Measurements from ENCODE around the gene WDR72. TPM values are rescaled to one million over a fixed set of nuclear protein-coding genes. Genes with fewer than 3 reads are reported as not detected.
"Not testable (repeated sequence)": the region's sequence is repeated elsewhere in the genome, so short reads cannot be mapped to it uniquely, and the experiment has no call there.

WDR72 gene
- total RNA-seq, 2 donors from 2014 or later: 5.4 to 9.2 TPM

GRCh38 chr15:53549697-53550305 lies 209.7 kb downstream of the WDR72 start:
- no peaks in the 10 kb centered on the region for H3K9me3 ChIP-seq
- H3K27ac ChIP-seq: peak overlapping the region in 3 of 4 donors; percentile 56 to 67 (median 65)
- DNase-seq: peak in 3 of 4 donors; percentile 7 to 59 (median 18)
- H3K4me1 ChIP-seq: peaks cover 19% of the 10 kb centered on the region
- no peak overlapping the region for H3K4me3 ChIP-seq
- intact Hi-C loops (cut with DNase I): no loop called here
- TF ChIP-seq CTCF (IDR thresholded peaks at IDR 0.05) (no peak), POLR2A (IDR thresholded peaks at IDR 0.05) (no peak)
- 38% methylated on average over 3 of the region's 3 CpGs for WGBS, 2 donors
- no peaks in the 10 kb centered on the region for H3K27me3 ChIP-seq
- H3K36me3 ChIP-seq (replicated peaks in 1 of 2; ENCODE audit: insufficient read depth in 1 of 2, low read depth in 2 of 2): no peaks in the 10 kb centered on the region
- peak; percentile 97 for ATAC-seq

GRCh38 chr15:53548236-53548635 lies 211.2 kb downstream of the WDR72 start:
- intact Hi-C loops (cut with DNase I): no loop called here
- Histone ChIP-seq H3K27ac (no peak overlapping the region), H3K9me3 (no peaks in the 10 kb centered on the region), H3K36me3 (replicated peaks in 1 of 2; ENCODE audit: insufficient read depth in 1 of 2, low read depth in 2 of 2) (no peaks in the 10 kb centered on the region), H3K4me1 (peaks cover 19% of the 10 kb centered on the region), H3K4me3 (no peak overlapping the region), H3K27me3 (no peaks in the 10 kb centered on the region)
- no peak for TF ChIP-seq CTCF (IDR thresholded peaks at IDR 0.05)
- TF ChIP-seq POLR2A (IDR thresholded peaks at IDR 0.05): no peak
- ATAC-seq (no peak), DNase-seq (no peak)
- WGBS, 2 donors: 79 to 81% methylated on average over 4 of the region's 4 CpGs

DNA sequence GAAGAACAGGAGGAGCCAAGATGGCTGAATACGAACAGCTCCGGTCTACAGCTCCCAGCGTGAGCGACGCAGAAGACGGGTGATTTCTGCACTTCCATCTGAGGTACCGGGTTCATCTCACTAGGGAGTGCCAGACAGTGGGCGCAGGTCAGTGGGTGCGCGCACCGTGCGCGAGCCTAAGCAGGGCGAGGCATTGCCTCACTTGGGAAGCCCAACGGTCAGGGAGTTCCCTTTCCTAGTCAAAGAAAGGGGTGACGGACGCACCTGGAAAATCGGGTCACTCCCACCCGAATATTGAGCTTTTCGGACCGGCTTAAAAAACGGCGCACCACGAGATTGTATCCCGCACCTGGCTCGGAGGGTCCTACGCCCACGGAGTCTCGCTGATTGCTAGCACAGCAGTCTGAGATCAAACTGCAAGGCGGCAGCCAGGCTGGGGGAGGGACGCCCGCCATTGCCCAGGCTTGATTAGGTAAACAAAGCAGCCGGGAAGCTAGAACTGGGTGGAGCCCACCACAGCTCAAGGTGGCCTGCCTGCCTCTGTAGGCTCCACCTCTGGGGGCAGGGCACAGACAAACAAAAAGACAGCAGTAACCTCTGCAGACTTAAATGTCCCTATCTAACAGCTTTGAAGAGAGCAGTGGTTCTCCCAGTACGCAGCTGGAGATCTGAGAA lies 218.7 kb downstream of the WDR72 start:
- H3K4me3 ChIP-seq; intact Hi-C loops (cut with DNase I); H3K27ac ChIP-seq; ATAC-seq; H3K36me3 ChIP-seq (replicated peaks in 1 of 2; ENCODE audit: insufficient read depth in 1 of 2, low read depth in 2 of 2); H3K27me3 ChIP-seq; DNase-seq; H3K4me1 ChIP-seq; H3K9me3 ChIP-seq: not testable (repeated sequence)
- 87 to 92% methylated on average over 25 to 31 of the region's 34 CpGs for WGBS, 2 donors

DNA sequence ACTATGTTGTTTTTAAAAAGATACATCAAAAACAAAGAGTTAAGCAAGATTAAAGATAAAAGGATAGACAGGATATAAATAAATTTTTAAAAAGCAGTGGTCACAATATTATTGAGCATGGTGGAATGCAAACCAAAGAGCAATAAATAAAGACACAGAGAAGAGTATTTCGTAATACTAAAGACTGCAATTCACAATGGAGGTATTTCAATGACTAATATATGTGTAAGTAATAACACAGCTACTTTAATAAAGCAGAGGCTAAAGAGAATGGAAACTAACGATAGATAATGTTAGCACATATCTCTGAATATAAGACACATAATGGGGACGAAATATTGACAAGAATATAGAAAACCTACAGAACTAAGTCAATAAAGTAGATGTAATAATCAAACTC lies 219.6 kb downstream of the WDR72 start:
- ATAC-seq (no peak), DNase-seq (no peak)
- Histone ChIP-seq H3K4me3 (no peak overlapping the region), H3K9me3 (no peaks in the 10 kb centered on the region), H3K27me3 (no peaks in the 10 kb centered on the region), H3K4me1 (no peaks in the 10 kb centered on the region), H3K27ac (no peak overlapping the region), H3K36me3 (replicated peaks in 1 of 2; ENCODE audit: insufficient read depth in 1 of 2, low read depth in 2 of 2) (no peaks in the 10 kb centered on the region)
- TF ChIP-seq CTCF (IDR thresholded peaks at IDR 0.05) (no peak), POLR2A (IDR thresholded peaks at IDR 0.05) (no peak)
- 76 to 77% methylated on average over 3 of the region's 3 CpGs for whole genome bisulfite sequencing, 2 donors
- intact Hi-C loops (cut with DNase I): no loop called here

DNA sequence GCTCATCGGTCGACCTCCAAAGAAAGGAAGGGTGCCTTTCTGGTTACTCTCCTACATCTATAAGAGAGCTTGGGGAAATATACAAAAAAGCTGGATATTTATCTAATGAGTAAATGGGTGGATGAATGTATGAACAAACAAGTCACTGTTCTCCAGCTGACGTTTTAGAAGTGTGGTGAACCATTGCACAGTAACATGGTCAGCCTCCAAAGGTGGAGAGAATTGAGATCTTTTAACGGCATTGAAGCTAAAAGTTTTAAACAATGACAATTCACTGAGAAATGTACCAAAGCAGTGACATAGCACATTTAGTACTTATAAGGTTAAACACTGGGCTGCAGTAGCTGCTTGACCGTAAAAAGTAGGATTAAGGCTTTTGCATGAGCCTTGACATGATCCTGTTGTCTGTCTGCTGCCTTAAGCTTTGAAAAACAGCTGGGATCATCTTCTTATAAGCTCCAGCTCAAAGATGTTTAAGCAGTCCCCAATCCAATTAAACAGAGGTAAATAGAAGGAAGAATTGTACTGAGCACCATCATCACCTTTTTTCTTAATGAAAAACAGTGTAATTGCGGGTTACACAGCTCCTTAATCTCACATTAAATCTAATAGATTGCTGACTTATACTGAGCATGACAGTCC lies 222.9 kb downstream of the WDR72 start:
- Histone ChIP-seq H3K4me1 (no peaks in the 10 kb centered on the region), H3K4me3 (no peak overlapping the region), H3K27ac (no peak overlapping the region), H3K27me3 (no peaks in the 10 kb centered on the region), H3K36me3 (replicated peaks in 1 of 2; ENCODE audit: insufficient read depth in 1 of 2, low read depth in 2 of 2) (no peaks in the 10 kb centered on the region), H3K9me3 (no peaks in the 10 kb centered on the region)
- 78 to 90% methylated on average over 6 of the region's 6 CpGs for WGBS, 2 donors
- intact Hi-C loops (cut with DNase I): no loop called here
- TF ChIP-seq CTCF (IDR thresholded peaks at IDR 0.05) (no peak), POLR2A (IDR thresholded peaks at IDR 0.05) (no peak)
- DNase-seq: no peak
- ATAC-seq: no peak

Measured in body of pancreas (tissue), 4 donors.